SW480 (cell line): Measurements from ENCODE around the gene MEIS2.

Experiments
- DNase-seq: peaks from one replicate; pipeline ENCODE4 v3.0.0-alpha.2; 2016; ENCODE audit warnings: low spot score

The MEIS2 gene

GRCh38 chr15:37041042-37041441 lies 59.3 kb downstream of the MEIS2 start:
- no peak for DNase-seq

- DNase-seq: no peak
Observed at GRCh38 chr15:37040072-37040742, 60.1 kb downstream of the MEIS2 start.

GRCh38 chr15:37038716-37039106 lies 61.6 kb downstream of the MEIS2 start:
- no peak for DNase-seq

- DNase-seq: no peak
Observed at GRCh38 chr15:37037850-37038715, 62.3 kb downstream of the MEIS2 start.

- DNase-seq: no peak
Observed at GRCh38 chr15:37037071-37037655, 63.2 kb downstream of the MEIS2 start.

GRCh38 chr15:37034835-37035748 lies 65.3 kb downstream of the MEIS2 start:
- DNase-seq: no peak

- DNase-seq: no peak
Observed at GRCh38 chr15:37034392-37034791, 66.0 kb downstream of the MEIS2 start.

- DNase-seq: no peak
Observed at GRCh38 chr15:37032091-37032775, 68.1 kb downstream of the MEIS2 start.

GRCh38 chr15:37031198-37031597 lies 69.2 kb downstream of the MEIS2 start:
- no peak for DNase-seq

- no peak for DNase-seq
Observed at GRCh38 chr15:37028625-37029296, 71.6 kb downstream of the MEIS2 start.

- no peak for DNase-seq
Observed at GRCh38 chr15:37020852-37021251, 79.5 kb downstream of the MEIS2 start.

GRCh38 chr15:37019479-37020433 lies 80.6 kb downstream of the MEIS2 start:
- DNase-seq: no peak

- DNase-seq: no peak
Observed at GRCh38 chr15:37017031-37017625, 83.2 kb downstream of the MEIS2 start.

- DNase-seq: no peak
Observed at GRCh38 chr15:37016231-37016630, 84.1 kb downstream of the MEIS2 start.

- no peak for DNase-seq
Observed at GRCh38 chr15:37015451-37015850, 84.9 kb downstream of the MEIS2 start.

- DNase-seq: no peak
Observed at GRCh38 chr15:37015035-37015434, 85.3 kb downstream of the MEIS2 start.

GRCh38 chr15:37014566-37014965 lies 85.8 kb downstream of the MEIS2 start:
- no peak for DNase-seq

GRCh38 chr15:37014137-37014536 lies 86.2 kb downstream of the MEIS2 start:
- DNase-seq: no peak

GRCh38 chr15:37010595-37010994 lies 89.8 kb downstream of the MEIS2 start:
- no peak for DNase-seq
